Chondrocyte (in vitro differentiated cells): ENCODE results near the gene SAMD5. TPM values are rescaled to one million over a fixed set of nuclear protein-coding genes. Genes with fewer than 3 reads are reported as not detected.

Experiments
- DNase-seq: peaks from one replicate; pipeline ENCODE4 v3.0.0; 2021; ENCODE audit warnings: mixed read lengths, low spot score
- H3K27ac Mint-ChIP-seq: one replicate; pipeline ENCODE4 v1.8.0; 2021; ENCODE audit warnings: mild to moderate bottlenecking, moderate library complexity, mixed read lengths; ENCODE audit not compliant: unreplicated experiment
- H3K27me3 Mint-ChIP-seq: 2 replicates; pipeline ENCODE4 v1.8.0; 2021; ENCODE audit warnings: low read depth, mixed read lengths
- H3K36me3 Mint-ChIP-seq: 2 replicates; pipeline ENCODE4 v1.8.0; 2021; ENCODE audit warnings: low read depth, mixed read lengths
- H3K4me1 Mint-ChIP-seq: 2 replicates; pipeline ENCODE4 v1.8.0; 2021; ENCODE audit warnings: low read depth, mild to moderate bottlenecking, mixed read lengths
- H3K4me3 Mint-ChIP-seq: one replicate; pipeline ENCODE4 v1.8.0; 2021; ENCODE audit warnings: mild to moderate bottlenecking, moderate library complexity, mixed read lengths; ENCODE audit not compliant: unreplicated experiment
- H3K9me3 Mint-ChIP-seq: 2 replicates; pipeline ENCODE4 v1.8.0; 2021; ENCODE audit warnings: low read depth, mixed read lengths
- total RNA-seq: library from RNA; stranded (reverse); gene quantifications from 3 replicates; pipeline ENCODE4 v1.2.1, GENCODE V29; 2021
- TF ChIP-seq, protein P1 (sequence below): fragments of 200-600 bp; sonication (generic); IDR thresholded peaks from 2 replicates; pipeline ENCODE4 v1.5.0; 2021; ENCODE audit warnings: antibody characterized with exemption, mild to moderate bottlenecking, moderate library complexity

Gene SAMD5
- total RNA-seq, 1 donor from 2014 or later = 9.2 TPM

DNA sequence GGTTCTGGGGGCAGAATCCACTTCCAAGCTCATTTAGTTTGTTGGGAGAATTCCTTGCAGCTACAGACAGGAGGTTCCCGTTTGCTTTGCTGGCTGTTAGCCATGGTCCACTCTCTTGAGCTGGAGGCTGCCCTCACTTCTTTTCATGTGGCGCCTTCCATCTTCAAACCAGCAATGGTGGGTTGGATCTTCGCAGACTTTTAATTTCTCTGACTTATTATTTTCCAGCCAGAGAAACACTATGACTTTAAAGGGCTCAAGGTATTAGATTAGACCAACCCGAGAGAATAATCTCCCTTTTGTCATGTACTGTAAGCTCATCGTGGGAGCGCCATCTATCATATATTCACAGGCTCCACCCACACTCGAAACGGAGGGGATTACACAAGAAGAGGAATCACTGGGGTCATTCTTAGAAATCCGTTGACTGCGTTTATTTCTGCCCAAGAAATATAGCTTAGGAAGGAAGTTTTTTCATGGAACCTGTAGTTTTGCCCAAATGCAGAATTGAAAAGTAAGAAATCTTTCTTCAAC, 38.9 kb downstream of the SAMD5 start:
- peaks cover 34% of the 10 kb centered on the region for H3K4me1 Mint-ChIP-seq
- H3K27me3 Mint-ChIP-seq = no peaks in the 10 kb centered on the region
- peaks cover 3% of the 10 kb centered on the region for H3K9me3 Mint-ChIP-seq
- no peak overlapping the region for H3K4me3 Mint-ChIP-seq
- TF ChIP-seq, protein P1, sequence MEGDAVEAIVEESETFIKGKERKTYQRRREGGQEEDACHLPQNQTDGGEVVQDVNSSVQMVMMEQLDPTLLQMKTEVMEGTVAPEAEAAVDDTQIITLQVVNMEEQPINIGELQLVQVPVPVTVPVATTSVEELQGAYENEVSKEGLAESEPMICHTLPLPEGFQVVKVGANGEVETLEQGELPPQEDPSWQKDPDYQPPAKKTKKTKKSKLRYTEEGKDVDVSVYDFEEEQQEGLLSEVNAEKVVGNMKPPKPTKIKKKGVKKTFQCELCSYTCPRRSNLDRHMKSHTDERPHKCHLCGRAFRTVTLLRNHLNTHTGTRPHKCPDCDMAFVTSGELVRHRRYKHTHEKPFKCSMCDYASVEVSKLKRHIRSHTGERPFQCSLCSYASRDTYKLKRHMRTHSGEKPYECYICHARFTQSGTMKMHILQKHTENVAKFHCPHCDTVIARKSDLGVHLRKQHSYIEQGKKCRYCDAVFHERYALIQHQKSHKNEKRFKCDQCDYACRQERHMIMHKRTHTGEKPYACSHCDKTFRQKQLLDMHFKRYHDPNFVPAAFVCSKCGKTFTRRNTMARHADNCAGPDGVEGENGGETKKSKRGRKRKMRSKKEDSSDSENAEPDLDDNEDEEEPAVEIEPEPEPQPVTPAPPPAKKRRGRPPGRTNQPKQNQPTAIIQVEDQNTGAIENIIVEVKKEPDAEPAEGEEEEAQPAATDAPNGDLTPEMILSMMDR = no peak
- no peaks in the 10 kb centered on the region for H3K36me3 Mint-ChIP-seq
- DNase-seq = no peak
- no peak overlapping the region for H3K27ac Mint-ChIP-seq

DNA sequence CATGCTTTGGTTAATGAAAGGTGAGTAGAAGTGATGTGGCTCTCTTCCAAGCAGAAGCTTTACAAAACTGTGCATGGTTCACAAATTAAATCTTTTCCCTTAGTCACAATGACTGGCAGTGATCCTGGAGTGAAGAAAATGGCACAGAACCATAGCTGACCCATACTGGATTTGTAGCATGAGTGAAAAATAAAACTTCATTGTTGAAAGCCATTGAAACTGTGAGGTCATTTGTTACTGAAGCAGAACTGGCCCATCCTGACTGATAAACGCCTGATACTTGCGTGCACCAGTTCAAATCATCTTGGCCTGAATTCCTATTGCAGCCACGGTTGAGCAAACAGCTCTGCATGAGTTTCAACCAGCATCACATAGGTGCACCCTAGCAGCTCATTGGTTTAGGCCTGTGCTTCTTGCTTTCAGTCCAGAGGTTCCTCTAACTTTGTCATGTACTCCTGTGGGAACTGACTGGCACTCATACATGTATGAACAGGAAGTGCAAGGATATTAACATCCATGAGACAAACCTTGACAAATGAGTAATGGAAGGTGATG, 40.5 kb downstream of the SAMD5 start:
- no peaks in the 10 kb centered on the region for H3K27me3 Mint-ChIP-seq
- no peak overlapping the region for H3K27ac Mint-ChIP-seq
- H3K9me3 Mint-ChIP-seq = peaks cover 3% of the 10 kb centered on the region
- TF ChIP-seq, protein P1 = no peak
- peaks cover 28% of the 10 kb centered on the region for H3K4me1 Mint-ChIP-seq
- DNase-seq = no peak
- H3K4me3 Mint-ChIP-seq = no peak overlapping the region
- no peaks in the 10 kb centered on the region for H3K36me3 Mint-ChIP-seq

DNA sequence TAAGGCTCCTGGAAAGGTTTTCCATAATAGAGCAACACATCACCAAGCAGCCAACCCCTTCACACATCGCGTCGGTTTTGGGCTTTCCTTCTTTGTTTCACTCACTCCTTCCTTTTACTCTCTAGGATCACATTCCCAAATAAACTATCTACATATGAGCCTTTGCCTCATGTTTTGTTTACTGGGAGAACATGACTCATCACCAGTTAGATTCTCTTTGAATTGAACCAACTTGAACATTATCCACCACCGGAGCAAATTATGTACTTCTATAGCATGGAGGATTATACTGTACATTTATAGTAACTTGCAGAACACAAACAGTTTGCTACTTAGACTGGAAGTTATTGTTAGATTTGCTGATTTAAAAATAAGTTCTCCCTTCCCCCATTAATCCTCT, 41.0 kb downstream of the SAMD5 start:
- H3K4me1 Mint-ChIP-seq = peaks cover 25% of the 10 kb centered on the region
- peaks cover 3% of the 10 kb centered on the region for H3K9me3 Mint-ChIP-seq
- H3K36me3 Mint-ChIP-seq = no peaks in the 10 kb centered on the region
- no peaks in the 10 kb centered on the region for H3K27me3 Mint-ChIP-seq
- no peak overlapping the region for H3K4me3 Mint-ChIP-seq
- TF ChIP-seq, protein P1 = no peak
- no peak overlapping the region for H3K27ac Mint-ChIP-seq
- DNase-seq = no peak

DNA sequence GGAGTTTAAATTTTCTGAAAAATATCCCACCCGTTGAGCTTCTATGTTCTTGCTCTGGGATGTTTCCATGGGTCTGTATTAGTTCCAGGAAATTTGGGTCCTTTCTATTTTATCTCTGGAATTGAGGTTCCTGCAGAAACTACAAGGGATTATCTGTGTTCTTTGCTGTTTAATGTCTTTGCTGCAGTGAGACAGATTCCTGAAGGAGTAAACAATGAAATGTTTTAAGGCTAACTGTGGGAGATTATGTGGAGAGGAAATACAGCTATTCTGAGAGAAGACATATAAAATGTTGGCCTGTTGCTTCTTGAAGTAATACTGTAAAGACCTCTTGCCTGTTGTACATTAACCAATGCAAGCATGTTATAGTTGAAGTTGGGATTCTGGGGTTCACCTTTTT, 43.5 kb downstream of the SAMD5 start:
- H3K9me3 Mint-ChIP-seq = peaks cover 3% of the 10 kb centered on the region
- TF ChIP-seq, protein P1 = no peak
- no peaks in the 10 kb centered on the region for H3K27me3 Mint-ChIP-seq
- DNase-seq = no peak
- H3K27ac Mint-ChIP-seq = no peak overlapping the region
- peaks cover 16% of the 10 kb centered on the region for H3K4me1 Mint-ChIP-seq
- no peak overlapping the region for H3K4me3 Mint-ChIP-seq
- no peaks in the 10 kb centered on the region for H3K36me3 Mint-ChIP-seq

DNA sequence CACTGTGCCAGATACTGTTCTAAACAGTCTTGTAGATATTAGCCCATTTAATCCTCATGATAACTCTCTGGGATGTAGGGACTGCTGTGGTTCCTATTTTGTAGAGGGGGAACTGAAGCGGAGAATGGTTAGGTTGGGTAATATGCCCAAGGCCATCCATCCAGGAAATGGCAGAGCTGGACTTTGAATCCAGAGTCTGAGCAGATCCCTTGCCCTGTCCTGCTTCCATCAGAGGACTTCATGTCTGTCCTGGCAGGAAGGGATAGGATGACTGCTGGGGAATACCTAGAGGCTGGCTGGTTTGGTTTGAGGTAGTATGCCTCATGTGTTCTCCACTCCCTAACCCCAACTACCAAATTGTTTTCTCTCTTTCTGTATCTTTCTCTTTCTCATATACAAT, 44.6 kb downstream of the SAMD5 start:
- TF ChIP-seq, protein P1 = no peak
- Mint-ChIP-seq H3K4me3 (no peak overlapping the region), H3K36me3 (peaks cover 2% of the 10 kb centered on the region), H3K4me1 (peaks cover 8% of the 10 kb centered on the region), H3K27ac (no peak overlapping the region), H3K9me3 (peaks cover 8% of the 10 kb centered on the region), H3K27me3 (no peaks in the 10 kb centered on the region)
- DNase-seq = no peak
